HL-60 (cell line): ENCODE results near the gene MEPCE.
"Not testable (repeated sequence)": the region's sequence is repeated elsewhere in the genome, so short reads cannot be mapped to it uniquely, and the experiment has no call there.

Experiments
- DNase-seq, 2 experiments: peaks; one replicate each; pipeline ENCODE4 v3.0.0-alpha.2; 2010 to 2020; ENCODE audit warnings: low read depth in 1 of 2, low spot score in 1 of 2
- H3K27ac ChIP-seq: fragments of 250-450 bp; sonication (Bioruptor Pico); replicated peaks from 2 replicates; pipeline ENCODE4 v1.5.1; 2020; ENCODE audit warnings: mild to moderate bottlenecking, moderate library complexity
- H3K27me3 ChIP-seq: fragments of 250-450 bp; sonication (Bioruptor Pico); 2 replicates; pipeline ENCODE4 v1.5.1; 2021; ENCODE audit warnings: mild to moderate bottlenecking, moderate library complexity; ENCODE audit not compliant: insufficient read depth, poor library complexity, severe bottlenecking
- H3K4me3 ChIP-seq: replicated peaks from 2 replicates; pipeline ENCODE4 v1.5.1; 2011; ENCODE audit warnings: mild to moderate bottlenecking, control low read depth, low read length; ENCODE audit not compliant: insufficient read depth
- CTCF ChIP-seq: IDR thresholded peaks from one replicate; pipeline ENCODE4 v1.5.1; 2011; ENCODE audit warnings: low read length, control low read depth, inconsistent platforms; ENCODE audit not compliant: insufficient read depth
- GABPA ChIP-seq: IDR thresholded peaks from 2 replicates; pipeline ENCODE4 v1.6.1; 2012; ENCODE audit warnings: low read depth
- POLR2AphosphoS5 ChIP-seq: IDR thresholded peaks from 2 replicates; pipeline ENCODE4 v1.6.1; 2012; ENCODE audit warnings: low read depth
- SPI1 ChIP-seq: IDR thresholded peaks from 2 replicates; pipeline ENCODE4 v1.6.1; 2012; ENCODE audit warnings: low read depth, mild to moderate bottlenecking, borderline replicate concordance
- TF ChIP-seq, protein P1 (sequence below): IDR thresholded peaks from 2 replicates; pipeline ENCODE4 v1.6.1; 2012; ENCODE audit warnings: low read depth; ENCODE audit not compliant: insufficient replicate concordance

The MEPCE gene

DNA sequence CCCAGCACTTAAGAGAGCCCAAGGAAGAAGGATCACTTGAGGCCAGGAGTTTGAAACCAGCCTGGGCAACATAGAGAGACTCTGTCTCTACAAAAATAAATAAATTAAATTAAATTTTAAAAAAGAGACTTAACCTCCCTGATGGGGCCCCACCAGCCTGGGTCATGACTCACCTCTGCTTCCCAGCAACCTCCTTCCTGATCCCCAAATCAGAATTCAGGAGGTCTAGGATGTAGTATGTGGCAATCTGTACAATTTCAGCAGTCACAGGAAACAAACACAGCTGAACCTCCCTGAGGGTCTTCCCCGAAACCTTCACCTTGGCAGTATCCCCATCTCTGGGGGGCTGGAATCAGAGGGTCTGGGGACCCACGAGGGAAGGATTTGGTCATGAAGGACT, 16.4 kb downstream of the MEPCE start:
- DNase-seq, result no peak
- no peak for TF ChIP-seq CTCF
- TF ChIP-seq GABPA, result no peak
- no peak for TF ChIP-seq SPI1
- TF ChIP-seq, protein P1, sequence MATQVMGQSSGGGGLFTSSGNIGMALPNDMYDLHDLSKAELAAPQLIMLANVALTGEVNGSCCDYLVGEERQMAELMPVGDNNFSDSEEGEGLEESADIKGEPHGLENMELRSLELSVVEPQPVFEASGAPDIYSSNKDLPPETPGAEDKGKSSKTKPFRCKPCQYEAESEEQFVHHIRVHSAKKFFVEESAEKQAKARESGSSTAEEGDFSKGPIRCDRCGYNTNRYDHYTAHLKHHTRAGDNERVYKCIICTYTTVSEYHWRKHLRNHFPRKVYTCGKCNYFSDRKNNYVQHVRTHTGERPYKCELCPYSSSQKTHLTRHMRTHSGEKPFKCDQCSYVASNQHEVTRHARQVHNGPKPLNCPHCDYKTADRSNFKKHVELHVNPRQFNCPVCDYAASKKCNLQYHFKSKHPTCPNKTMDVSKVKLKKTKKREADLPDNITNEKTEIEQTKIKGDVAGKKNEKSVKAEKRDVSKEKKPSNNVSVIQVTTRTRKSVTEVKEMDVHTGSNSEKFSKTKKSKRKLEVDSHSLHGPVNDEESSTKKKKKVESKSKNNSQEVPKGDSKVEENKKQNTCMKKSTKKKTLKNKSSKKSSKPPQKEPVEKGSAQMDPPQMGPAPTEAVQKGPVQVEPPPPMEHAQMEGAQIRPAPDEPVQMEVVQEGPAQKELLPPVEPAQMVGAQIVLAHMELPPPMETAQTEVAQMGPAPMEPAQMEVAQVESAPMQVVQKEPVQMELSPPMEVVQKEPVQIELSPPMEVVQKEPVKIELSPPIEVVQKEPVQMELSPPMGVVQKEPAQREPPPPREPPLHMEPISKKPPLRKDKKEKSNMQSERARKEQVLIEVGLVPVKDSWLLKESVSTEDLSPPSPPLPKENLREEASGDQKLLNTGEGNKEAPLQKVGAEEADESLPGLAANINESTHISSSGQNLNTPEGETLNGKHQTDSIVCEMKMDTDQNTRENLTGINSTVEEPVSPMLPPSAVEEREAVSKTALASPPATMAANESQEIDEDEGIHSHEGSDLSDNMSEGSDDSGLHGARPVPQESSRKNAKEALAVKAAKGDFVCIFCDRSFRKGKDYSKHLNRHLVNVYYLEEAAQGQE, result no peak
- no peak for TF ChIP-seq POLR2AphosphoS5
- H3K4me3 ChIP-seq, result no peak overlapping the region
- no peaks in the 10 kb centered on the region for H3K27me3 ChIP-seq
- H3K27ac ChIP-seq, result no peak overlapping the region

- not testable (repeated sequence) for H3K4me3 ChIP-seq, DNase-seq, H3K27me3 ChIP-seq, H3K27ac ChIP-seq
Measured at GRCh38 chr7:100447363-100447762, 17.7 kb downstream of the MEPCE start.

DNA sequence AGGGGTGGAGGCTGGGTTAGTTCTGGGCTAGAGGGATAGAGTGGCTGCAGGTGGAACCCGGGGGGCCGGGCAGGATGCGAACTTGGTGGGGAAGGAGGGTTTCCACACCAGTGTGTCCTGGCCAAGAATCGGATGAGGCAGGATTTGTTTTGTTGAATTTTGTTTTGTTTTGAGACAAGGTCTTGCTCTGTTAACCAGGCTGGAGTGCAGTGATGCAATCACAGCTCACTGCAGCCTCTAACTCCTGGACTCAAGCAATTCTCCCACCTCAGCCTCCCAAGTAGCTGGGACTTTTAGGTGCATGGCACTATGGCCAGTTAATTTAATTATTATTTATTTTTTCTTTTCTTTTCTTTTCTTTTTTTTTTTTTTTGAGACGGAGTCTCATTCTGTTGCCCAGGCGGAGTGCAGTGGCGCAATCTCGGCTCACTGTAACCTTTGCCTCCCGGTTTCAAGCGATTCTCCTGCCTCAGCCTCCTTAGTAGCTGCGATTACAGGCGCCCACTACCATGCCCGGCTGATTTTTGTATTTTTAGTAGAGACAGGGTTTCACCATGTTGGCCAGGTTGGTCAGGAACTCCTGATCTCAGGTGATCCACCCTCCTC, 19.7 kb downstream of the MEPCE start:
- no peak for DNase-seq
- Histone ChIP-seq H3K27me3 (no peaks in the 10 kb centered on the region), H3K4me3 (no peak overlapping the region), H3K27ac (no peak overlapping the region)
- TF ChIP-seq GABPA, result no peak
- TF ChIP-seq, protein P1, result no peak
- TF ChIP-seq POLR2AphosphoS5, result no peak
- no peak for TF ChIP-seq SPI1
- no peak for TF ChIP-seq CTCF

- DNase-seq, result no peak
- TF ChIP-seq POLR2AphosphoS5 (no peak), SPI1 (no peak), CTCF (no peak), GABPA (no peak)
- TF ChIP-seq, protein P1, result no peak
- Histone ChIP-seq H3K27me3 (no peaks in the 10 kb centered on the region), H3K27ac (no peak overlapping the region), H3K4me3 (no peak overlapping the region)
Measured at GRCh38 chr7:100452513-100452912, 22.9 kb downstream of the MEPCE start.

DNA sequence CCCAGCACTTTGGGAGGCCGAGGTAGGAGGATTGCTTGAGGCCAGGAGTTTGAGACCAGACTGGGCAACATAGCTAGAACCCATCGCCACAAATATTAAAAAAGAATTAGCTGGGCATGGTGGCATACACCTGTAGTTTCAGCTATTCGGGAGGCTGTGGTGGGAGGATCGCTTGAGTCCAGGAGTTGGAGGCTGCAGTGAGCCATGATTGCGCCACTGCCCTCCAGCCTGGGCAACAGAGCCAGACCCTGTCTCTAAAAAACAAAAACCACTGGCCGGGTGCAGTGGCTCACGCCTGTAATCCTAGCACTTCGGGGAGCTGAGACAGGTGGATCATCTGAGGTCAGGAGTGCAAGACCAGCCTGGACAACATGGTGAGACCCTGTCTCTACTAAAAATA, 24.2 kb downstream of the MEPCE start:
- DNase-seq, H3K27me3 ChIP-seq, H3K27ac ChIP-seq, H3K4me3 ChIP-seq: not testable (repeated sequence)
